ENCODE measurements around the gene CD84. TPM values are rescaled to one million over a fixed set of nuclear protein-coding genes. Genes with fewer than 3 reads are reported as not detected.
"Not testable (repeated sequence)": the region's sequence is repeated elsewhere in the genome, so short reads cannot be mapped to it uniquely, and the experiment has no call there.

The CD84 gene
- total RNA-seq, 1 donor from 2014 or later: not detected

DNA sequence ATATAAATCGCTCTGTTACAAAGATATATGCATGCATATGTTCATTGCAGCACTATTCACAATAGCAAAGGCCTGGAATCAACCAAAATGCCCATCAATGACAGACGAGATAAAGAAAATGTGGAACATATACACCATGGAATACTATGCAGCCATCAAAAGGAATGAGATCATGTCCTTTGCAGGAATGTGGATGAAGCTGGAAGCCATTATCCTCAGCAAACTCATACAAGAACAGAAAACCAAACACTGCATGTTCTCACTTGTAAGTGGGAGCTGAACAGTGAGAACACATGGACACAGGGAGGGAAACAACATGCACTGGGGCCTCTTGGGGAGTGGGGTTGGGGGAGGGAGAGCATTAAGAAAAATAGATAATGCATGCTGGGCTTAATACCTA is 61.8 kb downstream of the CD84 start:
- DNase-seq (ENCODE audit: low read depth in 2 of 2): not testable (repeated sequence)

DNA sequence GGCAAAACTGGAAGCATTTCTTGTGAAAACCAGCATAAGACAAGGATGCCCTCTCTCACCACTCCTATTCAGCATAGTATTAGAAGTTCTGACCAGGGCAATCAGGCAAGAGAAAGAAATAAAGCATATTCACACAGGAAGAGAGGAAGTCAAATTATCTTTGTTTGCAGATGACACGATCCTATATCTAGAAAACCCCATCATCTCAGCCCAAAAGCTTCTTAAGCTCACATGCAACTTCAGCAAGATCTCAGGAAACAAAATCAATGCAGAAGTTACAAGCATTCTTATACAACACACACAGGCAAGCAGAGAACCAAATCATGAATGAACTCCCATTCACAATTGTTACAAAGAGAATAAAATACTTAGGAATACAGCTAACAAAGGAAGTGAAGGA is 63.4 kb downstream of the CD84 start:
- not testable (repeated sequence) for DNase-seq (ENCODE audit: low read depth in 2 of 2)

DNA sequence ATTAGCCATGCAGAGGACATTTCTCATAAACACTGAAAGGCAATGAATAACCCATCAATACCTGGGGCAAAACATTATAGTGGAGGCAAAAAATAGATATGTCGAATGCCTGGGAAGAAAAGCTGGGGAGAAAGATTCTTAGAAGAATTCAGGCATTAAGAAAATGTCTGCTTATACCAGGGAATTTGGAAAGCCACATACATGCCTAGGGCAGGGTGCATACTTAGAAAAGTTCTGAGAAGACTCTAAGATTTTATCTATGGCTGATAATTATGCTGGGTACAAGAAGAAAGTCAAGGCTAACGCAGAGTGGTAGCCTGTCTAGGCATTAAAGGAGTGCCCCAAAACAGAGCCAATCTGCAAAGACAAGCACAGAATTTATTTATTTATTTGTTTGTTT is 74.6 kb downstream of the CD84 start:
- no peak for DNase-seq (ENCODE audit: low read depth in 2 of 2)

DNA sequence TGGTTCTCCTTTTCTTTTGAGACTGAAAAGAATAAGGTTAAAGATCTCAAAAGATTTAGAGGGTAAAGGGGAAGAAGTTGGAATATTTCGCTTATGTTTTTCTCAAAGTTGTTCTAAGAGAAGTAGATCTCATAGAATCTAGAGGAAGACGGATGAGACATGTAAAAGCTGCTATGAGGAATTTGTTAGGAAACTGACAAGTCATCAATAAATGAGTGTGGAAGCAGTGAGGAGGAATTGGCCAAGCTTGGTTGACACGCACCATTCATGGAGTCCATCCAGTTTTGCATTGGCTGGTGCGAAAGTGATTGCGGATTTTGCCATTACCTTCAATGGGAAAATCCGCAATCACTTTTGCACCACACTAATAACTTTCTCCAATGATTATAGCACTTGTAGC is 76.2 kb downstream of the CD84 start:
- DNase-seq (ENCODE audit: low read depth in 2 of 2): no peak

DNA sequence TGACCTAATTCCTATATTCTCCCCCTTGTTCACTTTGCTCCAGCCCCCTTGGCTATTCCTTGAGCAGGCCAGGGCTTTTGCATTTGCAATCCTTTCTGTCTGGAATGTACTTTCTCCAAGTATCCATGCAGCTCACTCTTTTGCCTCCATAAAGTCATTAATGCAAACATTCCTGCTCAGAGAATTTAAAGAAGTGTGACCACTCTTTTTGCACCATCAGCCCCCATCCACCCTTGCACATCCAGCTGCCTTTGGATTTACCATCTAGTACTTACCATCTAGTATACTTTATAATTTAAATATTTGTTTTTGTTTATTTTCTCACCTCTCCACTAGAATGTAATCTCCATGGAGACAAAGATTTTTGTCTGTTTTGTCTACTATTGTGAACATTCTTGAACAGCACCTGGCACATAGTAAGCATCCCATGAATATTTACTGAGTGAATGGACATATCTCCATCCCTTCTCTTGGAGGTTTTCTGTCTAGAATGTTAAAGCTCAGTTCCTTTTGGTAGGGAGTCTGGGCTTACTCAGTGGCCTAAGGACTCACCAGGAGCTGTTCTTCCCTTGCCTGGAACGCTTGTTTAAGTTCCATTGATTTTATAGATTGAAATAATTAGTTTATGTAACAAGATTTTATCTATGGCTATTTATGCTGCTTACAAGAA is 78.8 kb downstream of the CD84 start:
- DNase-seq (ENCODE audit: low read depth in 2 of 2): no peak

DNA sequence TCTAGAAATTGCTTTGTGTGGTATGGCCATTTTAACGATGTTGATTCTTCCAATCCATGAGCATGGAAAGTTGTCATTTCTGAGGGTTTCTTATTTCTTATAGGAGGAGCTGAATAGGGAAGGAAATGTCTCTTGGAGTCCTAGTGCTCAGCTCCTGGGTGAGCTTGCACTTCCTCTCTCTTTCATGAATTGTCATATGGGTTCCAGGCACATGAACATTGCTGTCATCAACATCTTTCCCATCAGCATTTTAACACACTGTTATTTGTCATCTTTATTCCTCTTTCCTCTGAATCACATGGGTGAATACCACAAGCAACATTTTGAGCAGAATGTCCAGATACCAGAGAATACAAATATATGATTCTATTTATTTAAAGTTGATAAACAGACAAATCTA is 79.7 kb downstream of the CD84 start:
- DNase-seq (ENCODE audit: low read depth in 2 of 2): no peak

DNA sequence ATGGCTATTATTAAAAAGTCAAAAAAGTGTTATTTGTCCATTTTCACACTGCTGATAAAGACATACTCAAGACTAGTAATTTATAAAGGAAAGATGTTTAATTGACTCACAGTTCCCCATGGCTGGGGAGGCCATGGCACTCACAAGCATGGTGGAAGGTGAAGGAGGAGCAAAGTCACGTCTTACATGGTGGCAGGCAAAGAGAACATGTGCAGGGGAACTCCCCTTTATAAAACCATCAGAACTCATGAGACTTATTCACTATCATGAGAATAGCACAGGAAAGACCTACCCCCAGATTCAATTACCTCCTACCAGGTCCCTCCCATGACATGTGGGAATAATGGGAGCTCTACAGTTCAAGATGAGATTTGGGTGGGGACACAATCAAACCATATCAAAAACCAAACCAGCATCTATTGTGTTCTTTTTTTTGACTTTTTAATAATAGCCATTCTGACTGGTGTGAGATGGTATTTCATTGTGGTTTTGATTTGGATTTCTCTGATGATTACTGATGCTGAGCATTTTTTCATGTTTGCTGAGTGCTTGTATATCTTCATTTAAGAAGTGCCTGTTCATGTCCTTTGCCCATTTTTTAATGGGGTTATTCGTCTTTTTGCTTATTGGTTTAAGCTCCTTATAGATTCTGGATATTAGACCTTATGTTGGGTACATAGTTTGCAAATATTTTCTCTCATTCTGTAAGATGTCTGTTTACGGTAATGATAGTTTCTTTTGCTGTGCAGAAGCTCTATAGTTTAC is 80.8 kb downstream of the CD84 start:
- not testable (repeated sequence) for DNase-seq (ENCODE audit: low read depth in 2 of 2)

- no peak for DNase-seq (ENCODE audit: low read depth in 2 of 2)
Observed at GRCh38 chr1:160496334-160496733, 83.0 kb downstream of the CD84 start.

- DNase-seq (ENCODE audit: low read depth in 2 of 2): no peak
Observed at GRCh38 chr1:160494620-160495019, 84.7 kb downstream of the CD84 start.

- DNase-seq (ENCODE audit: low read depth in 2 of 2): no peak
Observed at GRCh38 chr1:160492617-160493016, 86.7 kb downstream of the CD84 start.

DNA sequence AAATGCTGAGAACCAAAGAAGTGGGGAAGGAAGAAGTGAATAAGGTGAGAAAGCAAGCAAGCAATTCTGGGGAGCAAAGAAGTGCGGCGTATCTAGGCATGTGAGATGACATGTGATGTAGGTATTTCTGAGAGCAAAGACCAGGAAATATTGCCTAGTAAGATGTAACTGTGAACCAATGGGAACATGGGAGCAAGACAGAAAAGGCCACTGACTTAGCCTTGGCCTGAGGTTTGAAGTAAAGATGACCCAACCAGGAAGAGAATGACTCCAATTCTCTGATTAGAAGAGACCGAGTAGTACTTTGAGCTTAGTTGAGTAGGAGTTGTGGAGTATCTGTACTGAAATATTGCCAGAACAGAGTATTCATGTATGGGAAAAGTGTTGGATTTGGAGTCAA is 87.3 kb downstream of the CD84 start:
- DNase-seq (ENCODE audit: low read depth in 2 of 2): no peak

Other genes with a start within 250 kb of the CD84 start
- 214 and 248 TPM in 2 replicates for gene COPA, start 236.2 kb downstream of the CD84 start, total RNA-seq
- gene NCSTN, start 236.1 kb downstream of the CD84 start, total RNA-seq: 50.7 and 80.0 TPM in 2 replicates
- under 0.01 TPM in 1 of 2 replicates, not detected in the other for gene NHLH1, start 212.4 kb downstream of the CD84 start, total RNA-seq
- not detected in 2 replicates for gene VANGL2, start 178.9 kb downstream of the CD84 start, total RNA-seq
- gene SLAMF6, start 56.2 kb downstream of the CD84 start, total RNA-seq: not detected in 2 replicates
- gene SLAMF1, start 67.5 kb upstream of the CD84 start, total RNA-seq: under 0.01 and 0.13 TPM in 2 replicates
- not detected in 2 replicates for gene CD48, start 132.3 kb upstream of the CD84 start, total RNA-seq
- gene SLAMF7, start 159.8 kb upstream of the CD84 start, total RNA-seq: not detected in 2 replicates
- not detected in 2 replicates for gene LY9, start 216.7 kb upstream of the CD84 start, total RNA-seq

Data from dermis microvascular lymphatic vessel endothelial cell (primary cell).